ENCODE data around the gene GPR37L1. TPM values are rescaled to one million over a fixed set of nuclear protein-coding genes. Genes with fewer than 3 reads are reported as not detected.

The GPR37L1 gene
- total and polyA plus RNA-seq, 2 of the 8 experiments (the other 6 are each of a cell fraction or from before 2014, with no cell fraction given) = 0.13 to 0.23 TPM

DNA sequence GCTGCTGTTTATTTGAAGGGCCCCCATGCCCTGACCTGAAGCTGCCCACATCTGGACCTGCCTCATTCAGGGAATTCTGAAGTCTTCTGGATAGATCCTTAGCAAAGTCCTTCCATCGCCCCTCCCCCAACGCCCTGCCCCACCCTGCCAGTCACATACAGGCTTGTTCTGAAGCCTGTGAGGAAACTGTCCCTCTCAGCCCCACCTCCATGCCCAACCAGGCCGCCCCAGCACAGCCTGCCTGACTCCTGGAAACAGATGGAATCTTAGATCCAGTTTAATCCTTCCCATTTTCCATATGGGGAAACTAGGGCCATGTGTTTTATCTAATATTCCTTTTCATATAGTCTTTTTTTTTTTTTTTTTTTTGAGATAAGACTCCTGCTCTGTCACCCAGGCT lies 44.5 kb upstream of the GPR37L1 start (continued):
- TF ChIP-seq GTF2F1 (IDR thresholded peaks at IDR 0.05; ENCODE audit: borderline replicate concordance, low read depth, low read length) (no peak), CBX5 (IDR thresholded peaks at IDR 0.05; ENCODE audit: low read depth, low read length) (no peak), TBP (IDR thresholded peaks at IDR 0.05; ENCODE audit: low read depth, low read length) (no peak), JUN (IDR thresholded peaks at IDR 0.05; ENCODE audit: low read depth, low read length) (no peak), CHD1 (IDR thresholded peaks at IDR 0.05; ENCODE audit: low read depth, low read length) (no peak)
